Vagina (tissue), 2 donors: Measurements from ENCODE around the gene UBL4B.
A peak's percentile ranks its signal among the peaks of the same experiment; 100 is the strongest.

Source experiments
- CTCF ChIP-seq, 3 experiments: fragments of 450-650 bp in 2 of 3; fragments of 200-600 bp in 1 of 3; sonication (generic) in 1 of 3; IDR thresholded peaks; one replicate each; pipeline ENCODE4 v1.5.1; 2017 to 2019; ENCODE audit warnings: antibody characterized with exemption in 3 of 3, mild to moderate bottlenecking in 2 of 3, moderate library complexity in 2 of 3
- POLR2A ChIP-seq, 2 donors: fragments of 450-650 bp; IDR thresholded peaks; one replicate each; pipeline ENCODE4 v1.6.1; 2017; ENCODE audit warnings: antibody characterized with exemption in 2 of 2, mild to moderate bottlenecking in 2 of 2, moderate library complexity in 2 of 2
- POLR2AphosphoS5 ChIP-seq, 2 donors: sonication (generic); formaldehyde crosslinking; IDR thresholded peaks; one replicate each; pipeline ENCODE4 v1.9.0; 2017; ENCODE audit warnings: antibody characterized with exemption in 2 of 2, mild to moderate bottlenecking in 2 of 2, low read depth in 1 of 2; ENCODE audit not compliant: insufficient read depth in 1 of 2

- no peak for TF ChIP-seq POLR2A (IDR thresholded peaks at IDR 0.05)
- peak in 2 of 3 experiments; percentile 40 to 42 for TF ChIP-seq CTCF (IDR thresholded peaks at IDR 0.05)
- no peak for TF ChIP-seq POLR2AphosphoS5 (IDR thresholded peaks at IDR 0.05; ENCODE audit: insufficient read depth in 1 of 2, low read depth in 1 of 2)
Observed at GRCh38 chr1:110087812-110088738, 24.2 kb upstream of the UBL4B start.
